Measurements from ENCODE around the gene CD81. TPM values are rescaled to one million over a fixed set of nuclear protein-coding genes. Genes with fewer than 3 reads are reported as not detected.

CD81 gene
- total RNA-seq, 2 donors from 2014 or later, result 498 to 842 TPM

- TF ChIP-seq CTCF (IDR thresholded peaks at IDR 0.05), result no peak
- Histone ChIP-seq H3K4me1 (ENCODE audit: control insufficient read depth in 1 of 2, low read depth in 2 of 2) (no peaks in the 10 kb centered on the region), H3K9me3 (no peaks in the 10 kb centered on the region), H3K27me3 (replicated peaks; ENCODE audit: insufficient read depth) (no peaks in the 10 kb centered on the region), H3K27ac (no peak overlapping the region), H3K4me3 (peak overlapping the region; percentile 64), H3K36me3 (no peaks in the 10 kb centered on the region)
- ATAC-seq (ENCODE audit: insufficient number of reproducible peaks, low FRiP score, low read depth) (no peak), DNase-seq (ENCODE audit: low spot score) (no peak)
Observed at GRCh38 chr11:2445746-2446551, 68.8 kb downstream of the CD81 start.

- no peaks in the 10 kb centered on the region for H3K27me3 ChIP-seq (replicated peaks; ENCODE audit: insufficient read depth)
- no peak for ATAC-seq (ENCODE audit: insufficient number of reproducible peaks, low FRiP score, low read depth)
Observed at GRCh38 chr11:2446590-2447252, 69.6 kb downstream of the CD81 start.

More at GRCh38 chr11:2446590-2447252, 69.6 kb downstream of the CD81 start:
- TF ChIP-seq CTCF (IDR thresholded peaks at IDR 0.05), result no peak
- Histone ChIP-seq H3K9me3 (no peaks in the 10 kb centered on the region), H3K4me1 (ENCODE audit: control insufficient read depth in 1 of 2, low read depth in 2 of 2) (no peaks in the 10 kb centered on the region), H3K4me3 (peak overlapping the region; percentile 22), H3K36me3 (no peaks in the 10 kb centered on the region), H3K27ac (no peak overlapping the region)
- DNase-seq (ENCODE audit: low spot score), result no peak

Other genes with a start within 250 kb of the CD81 start
- gene IGF2, start 237.9 kb upstream of the CD81 start, total RNA-seq, result 10 to 100 TPM; 31.7 to 39.4 TPM
- not detected for gene INS, start 216.1 kb upstream of the CD81 start, total RNA-seq
- gene TH, start 205.5 kb upstream of the CD81 start, total RNA-seq, result not detected
- gene ASCL2, start 106.7 kb upstream of the CD81 start, total RNA-seq, result under 1 TPM; 0.41 to 0.78 TPM
- 1 to 10 TPM; 1.1 to 4.3 TPM for gene C11orf21, start 75.4 kb upstream of the CD81 start, total RNA-seq
- gene TSPAN32, start 75.3 kb upstream of the CD81 start, total RNA-seq, result 1 to 10 TPM; 2.5 to 6.9 TPM
- 10 to 100 TPM; 31.6 to 57.9 TPM for gene TSSC4, start 23.4 kb downstream of the CD81 start, total RNA-seq
- gene TRPM5, start 67.2 kb downstream of the CD81 start, total RNA-seq, result not detected
- 10 to 100 TPM in 1 of 2 donors, 1 to 10 TPM in 1; 4.4 to 25.3 TPM for gene KCNQ1, start 67.7 kb downstream of the CD81 start, total RNA-seq

All from thoracic aorta (tissue), 2 donors.